Sciatic nerve (tissue), 2 donors: ENCODE data around the gene MAPK8IP3. TPM values are rescaled to one million over a fixed set of nuclear protein-coding genes. Genes with fewer than 3 reads are reported as not detected.
"Not testable (repeated sequence)": the region's sequence is repeated elsewhere in the genome, so short reads cannot be mapped to it uniquely, and the experiment has no call there.

Experiments used
- ATAC-seq: fragments of 200-7000 bp; cut with Tn5 transposase; one replicate; pipeline ENCODE4 v1.9.1; 2020; ENCODE audit warnings: mild to moderate bottlenecking, moderate library complexity
- DNase-seq: peaks from one replicate; pipeline ENCODE4 v3.0.0-alpha.2; 2020; ENCODE audit warnings: low spot score
- intact Hi-C: fragments of 100-400 bp; cut with DNase I; formaldehyde crosslinking; loops from one replicate; pipeline ENCODE4 v1.14.2; 2022
- total RNA-seq: library from RNA; stranded (reverse); fragmentation: NEBNext Ultra II Directional; extraction: Animal tissue kit (Norgen Biotek cat#: 25700); gene quantifications from one replicate; pipeline ENCODE4 v1.2.1, GENCODE V29; 2021
- donor health status: DM: no; HTN: no; CAD: no.
- donor health status: DM: no; HTN: no; CAD: no.

The MAPK8IP3 gene
- total RNA-seq, 1 donor from 2014 or later, result 93.3 TPM

DNA sequence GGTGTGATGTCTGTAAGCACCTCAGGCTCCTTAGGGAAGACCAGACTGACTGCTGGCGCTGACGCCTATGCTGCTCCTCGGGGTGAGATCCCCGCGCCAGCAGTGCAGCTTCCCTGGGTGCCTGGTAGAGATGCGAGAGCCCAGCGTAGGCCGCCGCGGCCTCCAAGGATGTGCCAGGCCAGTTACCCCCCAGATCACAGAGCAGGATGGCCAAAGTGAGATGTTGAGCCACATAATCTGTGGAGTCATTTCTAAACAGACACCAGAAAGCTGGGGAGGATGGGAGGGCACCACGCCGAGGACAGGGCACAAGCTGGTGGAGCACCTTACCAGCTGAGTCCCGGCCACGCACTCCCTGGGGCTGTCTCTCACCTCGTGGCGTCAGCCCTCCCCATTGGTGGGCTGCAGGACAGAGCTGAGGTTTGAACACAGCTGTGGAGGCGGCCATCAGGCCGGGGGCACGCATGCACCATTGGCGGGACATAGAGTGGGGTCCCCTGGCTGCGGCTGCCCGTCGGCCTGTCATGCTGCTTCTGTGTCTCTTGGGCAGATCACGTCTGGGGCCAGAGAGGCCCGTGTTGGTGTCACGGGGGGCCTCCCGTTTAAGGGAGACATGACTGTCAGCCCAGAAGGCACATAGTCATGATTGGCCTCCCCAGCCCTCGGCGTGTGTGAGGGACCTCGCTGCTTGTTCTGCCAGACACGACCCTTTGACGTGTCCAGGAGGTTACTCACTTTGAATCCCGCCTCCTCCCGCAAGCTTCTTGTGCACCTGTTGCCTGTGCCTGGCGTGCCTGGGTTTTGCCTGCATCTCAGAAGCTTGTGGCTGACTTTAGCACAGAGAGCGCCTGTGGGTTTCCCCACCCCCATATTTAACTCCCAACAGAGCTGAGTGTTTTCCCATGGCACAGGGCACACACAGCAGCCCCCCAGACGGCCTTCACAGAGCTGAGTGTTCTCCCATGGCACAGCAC lies 21.9 kb downstream of the MAPK8IP3 start:
- DNase-seq (no peak), ATAC-seq (no peak)
- intact Hi-C loops, result no loop called here

DNA sequence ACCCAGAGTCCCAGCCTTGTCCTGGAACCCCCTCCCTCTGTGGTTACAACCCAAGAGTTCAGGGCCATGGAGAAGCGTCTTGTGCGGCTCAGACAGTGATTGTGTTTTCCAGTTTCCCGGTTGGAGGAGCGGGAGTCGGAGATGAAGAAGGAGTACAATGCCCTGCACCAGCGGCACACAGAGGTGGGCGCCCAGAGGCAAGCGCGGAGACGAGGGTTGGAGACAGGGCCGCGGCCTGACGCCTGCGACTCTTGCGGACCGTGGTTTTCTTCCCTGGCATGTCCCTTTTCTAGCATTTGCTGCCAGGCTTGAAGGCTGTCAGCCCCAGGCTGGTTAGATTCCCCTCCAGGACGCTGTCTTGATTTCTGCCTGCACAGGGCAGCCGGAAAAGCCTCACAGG lies 23.0 kb downstream of the MAPK8IP3 start:
- ATAC-seq (no peak), DNase-seq (no peak)
- intact Hi-C loops, result no loop called here

DNA sequence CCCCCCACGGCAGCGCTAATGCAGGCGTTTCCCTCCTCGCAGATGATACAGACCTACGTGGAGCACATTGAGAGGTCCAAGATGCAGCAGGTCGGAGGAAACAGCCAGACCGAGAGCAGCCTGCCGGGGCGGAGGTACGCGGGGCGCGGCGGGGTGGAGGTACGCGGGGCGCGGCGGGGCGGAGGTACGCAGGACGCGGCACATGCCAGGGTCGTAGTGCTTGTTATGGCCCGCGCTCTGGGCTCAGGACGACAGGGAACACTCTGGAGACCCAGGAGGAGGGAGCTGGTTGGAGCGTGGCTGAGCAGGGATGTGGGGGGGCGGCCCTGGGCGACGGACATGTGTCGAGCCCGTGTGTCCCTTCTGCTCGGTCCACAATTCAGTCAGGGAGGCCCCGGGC lies 23.4 kb downstream of the MAPK8IP3 start:
- intact Hi-C loops, result no loop called here
- ATAC-seq (no peak), DNase-seq (peak; percentile 51)

DNA sequence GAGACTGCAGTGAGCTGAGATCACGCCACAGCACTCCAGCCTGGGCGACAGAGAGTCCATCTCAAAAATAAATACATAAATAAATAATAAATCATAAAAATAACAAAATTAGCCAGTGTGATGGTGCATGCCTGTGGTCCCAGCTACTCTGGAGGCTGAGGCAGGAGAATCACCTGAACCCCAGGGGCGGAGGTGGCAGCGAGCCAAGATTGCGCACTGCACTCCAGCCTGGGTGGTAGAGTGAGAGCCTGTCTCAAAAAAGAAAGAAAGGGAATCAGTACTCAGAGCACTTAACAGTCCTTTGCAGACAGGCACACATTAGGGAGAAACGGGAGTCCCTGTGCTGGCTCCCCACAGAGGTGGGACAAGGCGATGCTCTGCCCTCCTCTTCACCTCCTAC lies 25.1 kb downstream of the MAPK8IP3 start:
- intact Hi-C loops, result no loop called here
- ATAC-seq (no peak), DNase-seq (no peak)

DNA sequence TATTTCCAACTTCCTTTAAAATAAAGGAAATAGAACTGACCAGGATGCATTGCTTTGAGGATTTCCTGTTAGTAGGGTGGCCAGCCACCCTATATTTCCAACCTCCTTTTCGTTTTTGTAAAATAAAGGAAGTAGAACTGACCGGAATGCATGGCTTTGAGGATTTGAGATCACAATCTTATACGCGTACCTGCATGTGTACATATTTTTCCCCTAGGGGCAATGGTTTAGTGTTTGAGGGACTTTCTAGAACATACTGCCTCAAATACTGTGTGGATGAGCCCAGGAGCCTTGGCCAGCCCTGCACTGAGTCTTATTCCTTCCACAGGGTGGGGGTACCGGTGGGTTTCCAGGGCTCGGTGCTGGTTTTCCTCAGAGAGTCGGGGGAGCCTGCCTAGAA lies 25.6 kb downstream of the MAPK8IP3 start:
- intact Hi-C loops, result no loop called here
- DNase-seq (no peak), ATAC-seq (no peak)

DNA sequence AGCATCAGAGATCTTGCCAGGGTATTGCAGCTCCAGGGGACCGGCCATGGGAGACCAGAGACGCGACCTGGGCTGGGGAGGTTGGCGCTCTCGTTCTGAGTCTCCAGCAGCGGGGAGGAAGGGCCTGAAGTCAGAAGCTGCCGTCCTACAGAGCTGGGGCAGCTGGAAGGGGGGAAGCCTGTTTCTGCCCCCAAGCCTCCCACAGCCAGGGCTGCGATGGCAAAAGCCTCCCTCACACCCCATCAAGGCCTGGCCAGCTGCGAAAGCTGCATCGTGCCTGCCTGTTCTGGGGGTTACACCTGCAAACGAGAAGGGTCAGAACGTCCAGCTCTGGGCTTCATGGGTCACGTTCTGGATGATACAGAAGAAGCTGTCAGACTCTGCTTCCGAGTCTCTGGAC lies 26.1 kb downstream of the MAPK8IP3 start:
- ATAC-seq (no peak), DNase-seq (no peak)
- intact Hi-C loops, result no loop called here

DNA sequence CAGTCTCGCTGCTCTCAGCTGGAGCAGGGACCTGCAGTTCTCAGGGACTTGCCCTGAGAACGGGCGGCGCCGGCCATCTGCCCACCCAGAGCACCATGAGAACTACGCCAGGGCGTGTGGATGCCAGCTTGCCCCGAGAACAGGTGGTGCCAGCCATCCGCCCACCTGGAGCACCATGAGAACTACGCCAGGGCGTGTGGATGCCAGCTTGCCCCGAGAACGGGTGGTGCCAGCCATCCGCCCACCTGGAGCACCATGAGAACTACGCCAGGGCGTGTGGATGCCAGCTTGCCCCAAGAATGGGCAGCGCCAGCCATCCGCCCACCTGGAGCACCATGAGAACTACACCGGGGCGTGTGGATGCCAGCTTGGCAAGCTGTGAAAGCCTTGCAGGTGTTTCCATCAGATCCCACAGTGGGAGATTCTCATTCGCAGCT lies 26.6 kb downstream of the MAPK8IP3 start:
- ATAC-seq, intact Hi-C loops: not testable (repeated sequence)
- DNase-seq, result peak; percentile 38

DNA sequence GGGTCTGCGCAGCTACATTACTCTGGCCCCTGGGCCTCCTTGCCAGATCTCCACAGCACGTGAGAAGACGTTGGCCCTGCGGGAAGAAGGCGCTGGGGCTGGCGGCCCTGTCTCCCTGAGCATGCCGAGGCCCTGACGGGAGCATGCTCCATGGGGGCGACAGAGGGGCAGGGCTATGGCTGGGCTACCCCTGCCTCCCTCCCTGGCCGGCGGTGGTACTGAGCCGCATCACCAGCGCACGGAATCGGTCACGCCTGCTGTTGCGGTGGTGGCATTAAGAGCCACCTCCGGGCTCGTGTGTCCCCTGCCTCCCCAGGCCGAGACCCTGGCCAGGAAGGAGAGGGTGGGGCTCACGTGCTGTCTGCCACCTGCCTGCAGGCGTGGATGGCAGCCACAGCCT lies 28.1 kb downstream of the MAPK8IP3 start:
- peak; percentile 20 for ATAC-seq
- intact Hi-C loops, result no loop called here
- DNase-seq, result peak; percentile 53

DNA sequence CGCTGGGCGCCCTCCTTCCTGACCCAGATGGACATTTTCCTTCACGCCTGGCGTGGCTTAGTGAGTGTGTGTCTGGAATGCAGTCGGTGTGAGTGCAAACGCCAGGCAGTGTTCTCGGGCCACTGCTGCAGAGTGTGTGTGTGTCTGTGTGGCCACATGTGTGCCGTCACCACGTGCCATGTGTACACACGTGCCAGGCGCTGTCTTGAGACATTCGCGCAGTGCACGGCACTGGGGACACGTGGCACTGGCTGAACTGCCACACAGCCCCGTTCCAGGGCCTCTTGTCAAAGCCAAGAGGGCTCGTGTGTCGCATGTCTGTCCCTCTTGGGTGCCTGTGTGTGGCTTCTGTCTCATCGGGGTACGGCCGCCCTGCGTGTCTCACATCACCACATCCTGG lies 28.8 kb downstream of the MAPK8IP3 start:
- ATAC-seq (no peak), DNase-seq (no peak)
- intact Hi-C loops, result no loop called here

DNA sequence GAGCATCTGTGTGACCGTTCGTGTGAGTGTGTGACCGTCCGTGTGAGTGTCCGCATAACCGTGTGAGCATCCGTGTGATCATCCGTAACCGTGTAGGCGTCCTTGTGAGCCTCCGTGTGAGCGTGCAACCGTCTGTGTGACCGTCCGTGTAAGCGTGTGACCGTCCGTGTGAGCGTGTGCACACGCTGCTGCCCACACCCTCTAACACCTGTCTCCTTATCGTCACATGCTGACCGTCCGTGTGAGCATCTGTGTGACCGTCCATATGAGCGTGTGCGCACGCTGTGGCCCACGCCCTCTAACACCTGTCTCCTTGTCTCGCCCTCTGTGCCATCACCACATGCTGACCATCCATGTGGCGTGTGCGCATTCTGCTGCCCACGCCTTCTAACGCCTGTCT lies 34.2 kb downstream of the MAPK8IP3 start:
- intact Hi-C loops, result no loop called here
- no peak for DNase-seq
- no peak for ATAC-seq

DNA sequence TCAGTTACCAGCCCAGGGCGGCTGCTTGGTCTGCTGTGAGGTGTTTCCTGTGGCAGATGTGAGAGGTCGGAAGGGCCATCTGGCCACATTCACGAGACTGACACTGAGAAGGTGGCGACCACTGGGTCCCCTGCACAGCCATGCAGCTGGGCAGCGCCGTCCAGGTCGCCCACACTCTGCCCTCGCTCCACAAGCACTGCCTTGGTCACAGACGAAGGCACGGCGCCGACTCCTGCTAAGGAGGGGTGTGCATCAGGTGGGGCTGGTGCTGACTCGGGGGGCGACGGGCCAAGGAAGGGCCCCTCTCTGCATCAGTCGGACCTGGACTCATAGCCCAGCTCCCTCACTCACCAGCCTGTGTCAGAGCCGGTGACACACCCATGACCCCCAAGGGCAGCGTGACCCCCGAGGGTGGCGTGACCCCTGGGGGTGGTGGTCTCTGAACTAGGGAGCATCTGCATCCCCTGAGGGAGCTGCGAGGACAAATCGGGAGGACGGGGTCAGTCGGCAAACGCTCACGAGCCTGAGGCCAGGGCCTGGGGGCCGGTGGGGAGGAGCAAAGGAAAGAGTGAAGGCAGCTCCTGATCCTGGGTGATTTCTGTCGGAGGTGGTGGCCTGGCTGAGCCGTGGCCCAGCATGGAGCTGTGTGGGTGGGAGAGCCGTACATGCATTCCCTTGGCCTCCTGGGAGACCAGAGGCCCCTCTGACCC lies 34.9 kb downstream of the MAPK8IP3 start:
- ATAC-seq, result peak; percentile 10
- peak; percentile 53 for DNase-seq

DNA sequence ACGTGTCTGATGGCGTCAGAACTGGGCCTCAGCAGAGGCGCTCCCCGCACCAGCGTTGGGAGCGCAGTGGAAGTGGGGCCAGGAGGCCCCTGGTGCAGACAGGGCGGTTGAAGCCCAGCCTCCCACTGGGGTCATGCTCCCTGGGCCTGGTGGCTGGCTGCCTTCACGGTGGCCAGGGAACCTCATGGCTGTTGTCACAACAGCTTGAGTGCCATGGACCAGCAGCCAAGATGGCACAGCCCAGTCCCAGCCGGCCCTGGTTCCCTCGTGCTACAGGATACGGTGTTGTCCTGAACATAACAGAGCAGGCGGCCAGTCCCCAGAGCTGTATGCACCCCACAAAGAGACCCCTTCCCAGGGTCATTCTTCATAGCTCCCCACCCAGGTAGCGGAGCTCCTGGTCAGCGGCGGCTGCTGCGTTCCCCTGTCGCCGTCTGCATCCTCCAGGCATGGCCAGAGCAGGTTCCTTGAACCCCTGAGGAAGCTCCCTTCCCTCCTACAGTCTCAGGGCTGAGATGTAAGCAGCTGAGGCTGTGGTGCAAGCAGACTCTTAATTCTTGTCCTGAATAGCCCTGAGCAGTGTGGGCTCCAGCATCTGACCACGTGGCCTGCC lies 35.7 kb downstream of the MAPK8IP3 start:
- intact Hi-C loops, result no loop called here
- DNase-seq, result peak; percentile 49
- ATAC-seq, result peak; percentile 22

More for the DNA sequence above, 34.9 kb downstream of the MAPK8IP3 start:
- intact Hi-C loops, result no loop called here

DNA sequence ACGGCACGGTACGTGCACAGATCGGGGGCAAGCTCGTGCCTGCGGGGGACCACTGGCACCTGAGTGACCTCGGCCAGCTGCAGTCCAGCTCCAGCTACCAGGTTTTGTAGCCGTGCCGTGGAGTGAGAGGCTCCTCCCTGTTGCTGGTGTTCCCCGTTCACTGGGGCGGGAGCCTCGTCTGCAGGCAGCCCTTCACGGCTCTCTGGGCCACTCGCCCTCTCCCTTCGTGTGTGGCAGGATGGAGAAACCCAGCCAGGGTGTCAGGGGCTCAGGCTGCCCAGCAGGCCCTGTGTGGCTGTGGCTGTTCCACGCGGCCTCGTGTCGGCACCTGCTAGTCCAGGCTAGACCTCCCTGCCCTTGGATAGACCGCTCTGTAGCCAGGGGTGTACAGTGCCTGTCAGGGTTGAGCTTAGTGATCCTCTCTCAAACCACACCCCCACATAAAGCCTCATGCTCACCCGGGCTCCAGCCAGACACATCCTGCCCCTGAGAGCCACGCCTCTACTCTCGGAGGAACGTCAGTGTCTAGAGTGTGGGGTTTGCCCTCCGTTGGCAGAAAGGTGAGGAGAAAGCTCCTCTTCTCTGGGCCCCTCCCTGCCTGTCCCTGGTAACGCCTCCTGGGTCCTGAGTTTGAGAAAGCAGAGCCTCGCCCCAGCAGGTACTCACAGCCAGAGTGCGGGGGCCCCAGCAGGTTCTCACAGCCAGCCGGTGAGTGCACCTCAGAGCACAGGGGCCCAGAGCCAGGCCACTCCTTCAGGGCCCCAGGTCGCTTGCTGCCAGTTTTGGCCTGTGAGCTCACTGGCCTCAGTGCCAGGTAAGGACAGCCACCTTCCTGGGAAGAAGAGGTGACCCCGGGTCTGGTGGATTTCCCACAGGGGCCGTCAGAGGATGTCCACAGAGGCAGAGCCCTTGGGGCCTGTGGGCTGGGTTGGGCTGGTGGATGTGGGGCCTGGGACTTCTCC lies 37.7 kb downstream of the MAPK8IP3 start:
- ATAC-seq (no peak), DNase-seq (peak; percentile 54)
- intact Hi-C loops, result no loop called here

DNA sequence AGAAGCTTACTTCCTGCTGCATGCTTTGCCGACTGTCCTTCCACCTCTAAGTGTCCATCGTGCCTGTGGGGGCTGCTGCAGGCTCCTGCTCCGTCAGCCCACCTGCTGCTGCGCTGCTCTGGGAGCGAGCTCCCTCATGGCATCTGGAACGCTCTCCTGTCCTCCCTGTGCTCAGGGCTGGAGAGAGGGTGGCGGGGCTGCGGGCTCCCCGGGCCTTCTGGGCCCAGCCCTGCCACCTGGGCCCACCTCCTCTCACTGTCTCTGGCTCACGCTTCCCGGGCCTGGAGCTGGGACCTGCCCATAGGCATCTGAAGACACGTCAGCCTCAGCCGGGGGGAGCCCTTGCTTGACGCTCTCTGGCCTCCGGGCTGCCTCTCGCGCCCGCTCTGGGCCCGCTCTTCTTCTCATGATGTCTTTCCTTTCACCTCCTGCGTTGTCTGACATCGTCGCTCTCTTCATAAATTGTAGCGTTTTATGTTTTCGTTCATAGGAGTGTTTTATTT lies 38.4 kb downstream of the MAPK8IP3 start:
- intact Hi-C loops, result no loop called here
- DNase-seq (peak; percentile 41), ATAC-seq (no peak)

DNA sequence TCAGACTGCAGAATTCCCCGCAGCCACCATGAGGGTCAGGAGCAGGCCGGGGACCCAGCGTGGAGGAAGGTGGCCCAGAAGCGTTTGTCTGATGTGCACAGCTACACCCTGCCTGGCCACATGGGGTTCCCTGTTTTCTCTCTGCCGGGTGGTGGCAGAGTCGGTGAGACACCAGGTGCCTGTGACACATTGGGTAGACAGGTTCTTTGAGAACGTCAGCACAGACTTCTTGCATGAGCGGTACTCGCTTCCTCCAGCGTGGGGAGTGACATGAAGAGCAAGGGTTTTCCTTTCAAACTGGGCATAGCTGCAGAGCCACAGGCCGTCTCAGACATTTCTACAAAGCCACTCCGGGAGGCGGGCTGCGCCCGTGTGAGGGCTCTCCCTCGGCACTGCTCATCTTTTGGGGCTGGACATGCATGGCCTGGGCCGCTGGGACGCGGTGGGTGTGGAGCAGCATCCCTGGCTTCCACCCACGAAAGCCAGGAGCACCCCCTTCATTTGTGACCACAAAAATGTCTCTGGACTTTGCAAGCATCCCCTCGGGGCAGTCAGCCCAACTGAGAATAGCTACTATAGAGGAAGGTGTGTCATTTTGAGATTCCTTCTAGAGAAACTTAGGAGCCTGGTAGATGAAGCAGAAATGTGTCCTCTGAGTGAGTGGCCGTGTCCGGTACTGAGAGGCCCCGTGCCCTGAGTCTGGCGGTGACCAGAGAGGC lies 39.3 kb downstream of the MAPK8IP3 start:
- ATAC-seq, result no peak
- intact Hi-C loops, result no loop called here
- DNase-seq, result peak; percentile 44

DNA sequence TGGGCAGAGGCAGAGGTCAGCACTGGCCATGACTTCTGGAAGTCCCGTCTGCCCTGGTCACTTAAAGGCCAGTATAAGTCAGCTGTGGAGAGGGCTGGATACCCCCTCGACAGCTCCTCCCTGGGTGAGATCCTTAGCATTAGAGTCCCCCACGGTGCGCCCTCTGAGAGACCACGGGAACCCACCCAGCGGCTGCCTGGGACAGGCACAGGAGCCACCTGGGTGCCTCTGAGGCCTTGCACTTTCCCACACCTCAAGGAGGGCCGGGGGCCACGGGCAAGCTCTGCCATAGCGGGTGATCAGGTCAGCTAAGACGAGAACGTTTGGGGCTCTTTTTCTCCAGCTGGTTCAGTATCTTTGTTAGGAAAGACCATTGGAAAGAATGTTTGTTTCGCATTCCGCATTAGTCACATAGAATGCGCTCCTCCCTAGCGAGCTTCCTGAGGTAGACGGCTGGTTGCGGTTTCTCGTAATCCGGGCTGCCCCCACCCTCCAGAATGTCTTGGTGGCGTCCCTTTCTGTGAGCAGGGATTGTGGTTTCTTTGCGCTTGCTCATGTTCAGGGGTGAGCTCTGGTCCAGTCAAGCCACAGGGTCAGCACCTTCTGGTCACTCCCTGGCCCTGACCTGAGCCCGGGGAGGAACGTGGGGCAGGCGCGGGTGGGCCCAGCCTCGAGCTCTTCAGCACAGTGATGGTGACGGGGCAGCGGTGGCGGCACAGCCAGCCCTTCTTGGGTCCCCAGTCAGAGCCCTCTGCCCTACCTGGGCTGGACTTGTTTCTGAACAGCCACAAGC lies 40.1 kb downstream of the MAPK8IP3 start:
- intact Hi-C loops, result no loop called here
- ATAC-seq (no peak), DNase-seq (peak; percentile 47)

DNA sequence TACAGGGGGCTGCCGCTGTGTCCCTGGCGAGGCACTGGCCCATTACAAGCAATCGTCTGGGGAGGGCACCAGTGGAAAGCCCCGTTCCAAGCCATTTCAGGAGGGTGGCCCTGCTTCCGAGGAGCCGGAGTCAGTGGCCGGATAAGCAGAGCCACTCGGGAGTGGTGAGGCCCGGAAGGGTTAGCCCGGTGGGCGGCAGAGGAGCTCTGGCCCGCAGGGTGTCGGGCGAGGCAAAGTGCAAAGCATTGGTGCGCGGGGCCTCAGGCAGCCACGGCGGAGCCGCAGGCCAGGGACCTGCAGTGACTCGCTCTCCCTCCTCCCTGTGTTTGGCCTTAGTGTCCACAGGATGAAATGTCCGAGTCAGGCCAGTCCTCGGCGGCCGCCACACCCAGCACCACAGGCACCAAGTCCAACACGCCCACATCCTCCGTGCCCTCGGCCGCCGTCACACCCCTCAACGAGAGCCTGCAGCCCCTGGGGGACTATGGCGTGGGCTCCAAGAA lies 40.7 kb downstream of the MAPK8IP3 start:
- ATAC-seq, result no peak
- DNase-seq, result peak; percentile 57
- intact Hi-C loops, result no loop called here
